Measurements from ENCODE around the gene ZMYM1.

GRCh38 chr1:35047188-35047858, 31.9 kb upstream of the ZMYM1 start:
- TF ChIP-seq CTCF (IDR thresholded peaks at IDR 0.05) (no peak), POLR2A (IDR thresholded peaks at IDR 0.05) (no peak)
